GM23248 (cell line): ENCODE data around the gene TTC3.

ENCODE experiments used
- EZH2 ChIP-seq: fragments of 200-600 bp; sonication (generic); IDR thresholded peaks from 2 replicates; pipeline ENCODE4 v1.6.1; 2018; ENCODE audit warnings: antibody characterized with exemption, mild to moderate bottlenecking; ENCODE audit not compliant: insufficient read depth, poor library complexity, severe bottlenecking
- EZH2phosphoT487 ChIP-seq: fragments of 200-600 bp; sonication (generic); IDR thresholded peaks from 2 replicates; pipeline ENCODE4 v1.6.1; 2018; ENCODE audit warnings: antibody characterized with exemption, moderate library complexity, mild to moderate bottlenecking, low read depth; ENCODE audit not compliant: insufficient read depth

GRCh38 chr21:37243961-37244360, 170.9 kb downstream of the TTC3 start:
- TF ChIP-seq EZH2phosphoT487 = no peak
- no peak for TF ChIP-seq EZH2
